Stimulated activated CD8-positive, alpha-beta memory T cell treated with anti-CD3 and anti-CD28 coated beads, Interleukin-4, amount 100 ng/mL, for 4 hours (primary cell): ENCODE measurements around the gene LRGUK.
"Not testable (repeated sequence)": the region's sequence is repeated elsewhere in the genome, so short reads cannot be mapped to it uniquely, and the experiment has no call there.

Source experiments
- DNase-seq, 2 donors: peaks; one replicate each; pipeline ENCODE4 v3.0.0-alpha.2; 2020; ENCODE audit warnings: low read depth in 2 of 2, low spot score in 1 of 2

LRGUK gene

DNA sequence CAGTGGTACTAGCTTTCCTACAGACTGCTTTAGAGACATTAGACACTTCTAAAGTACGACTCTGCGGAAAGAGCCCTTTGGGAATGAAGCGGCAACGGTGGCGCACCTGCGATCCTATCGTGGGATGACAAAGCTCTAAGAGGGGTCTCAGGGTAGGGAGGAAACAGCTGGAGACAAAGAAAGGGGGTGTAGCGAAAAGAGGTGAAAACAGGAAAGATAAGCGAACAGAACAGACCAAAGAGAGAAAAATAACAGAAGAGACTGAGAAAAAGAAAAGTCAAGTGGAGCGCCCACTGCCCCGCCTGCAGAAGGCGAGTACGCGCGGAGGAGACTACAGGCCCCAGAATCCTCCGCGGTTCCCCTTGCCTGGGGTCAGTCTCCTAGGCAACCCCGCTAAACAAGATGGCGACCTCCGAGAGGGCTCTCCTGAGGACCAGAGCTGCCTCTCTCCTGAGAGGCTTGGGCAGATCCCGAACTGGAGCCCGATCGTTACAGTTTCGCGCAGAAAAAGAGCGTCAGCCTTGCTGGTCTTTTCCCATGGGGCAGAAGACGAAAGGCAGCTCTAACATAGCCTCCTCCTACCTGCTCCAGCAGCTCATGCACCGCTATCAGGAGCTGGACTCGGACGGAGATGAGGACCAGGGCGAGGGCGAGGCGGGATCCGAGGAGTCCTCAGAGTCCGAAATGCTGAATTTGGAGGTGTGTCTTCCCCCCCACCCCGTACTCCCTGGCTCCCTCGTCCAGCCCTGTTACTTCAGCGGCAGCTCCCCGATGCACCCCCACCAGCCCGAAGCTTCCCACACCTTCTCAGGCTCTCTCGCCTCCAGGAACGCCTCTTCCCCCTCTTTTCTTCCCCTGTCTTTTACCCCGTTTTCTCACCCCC lies at the start of gene LRGUK:
TSS of gene LRGUK (plus strand) at position 375 of the 883 bp plus-strand sequence. CDS start at position 403, 28 bp downstream.
- DNase-seq = peak; percentile 51 to 53

DNA sequence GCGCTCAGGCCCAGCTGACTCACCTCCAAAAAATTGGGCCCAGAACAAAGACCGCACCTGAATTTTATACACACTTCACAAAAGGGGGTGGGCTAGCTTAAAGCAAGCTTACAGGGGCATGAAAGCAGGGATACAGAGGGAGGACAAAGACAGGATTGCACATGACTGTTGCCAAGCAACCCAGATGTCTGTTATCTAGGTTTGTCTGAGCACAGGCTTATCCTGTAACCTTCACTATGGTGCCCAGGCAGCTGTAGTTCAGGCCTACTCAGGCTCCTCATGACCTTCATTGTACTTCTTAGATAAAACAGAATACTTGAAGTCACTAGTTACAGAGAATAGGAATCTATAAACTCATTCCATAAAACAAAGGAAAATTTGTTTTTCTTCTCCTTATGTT lies 49.6 kb upstream of the LRGUK start:
- DNase-seq = not testable (repeated sequence)

- no peak for DNase-seq
Observed at GRCh38 chr7:134078991-134079390, 48.1 kb upstream of the LRGUK start.

- DNase-seq = no peak
Observed at GRCh38 chr7:134081695-134082094, 45.4 kb upstream of the LRGUK start.

DNA sequence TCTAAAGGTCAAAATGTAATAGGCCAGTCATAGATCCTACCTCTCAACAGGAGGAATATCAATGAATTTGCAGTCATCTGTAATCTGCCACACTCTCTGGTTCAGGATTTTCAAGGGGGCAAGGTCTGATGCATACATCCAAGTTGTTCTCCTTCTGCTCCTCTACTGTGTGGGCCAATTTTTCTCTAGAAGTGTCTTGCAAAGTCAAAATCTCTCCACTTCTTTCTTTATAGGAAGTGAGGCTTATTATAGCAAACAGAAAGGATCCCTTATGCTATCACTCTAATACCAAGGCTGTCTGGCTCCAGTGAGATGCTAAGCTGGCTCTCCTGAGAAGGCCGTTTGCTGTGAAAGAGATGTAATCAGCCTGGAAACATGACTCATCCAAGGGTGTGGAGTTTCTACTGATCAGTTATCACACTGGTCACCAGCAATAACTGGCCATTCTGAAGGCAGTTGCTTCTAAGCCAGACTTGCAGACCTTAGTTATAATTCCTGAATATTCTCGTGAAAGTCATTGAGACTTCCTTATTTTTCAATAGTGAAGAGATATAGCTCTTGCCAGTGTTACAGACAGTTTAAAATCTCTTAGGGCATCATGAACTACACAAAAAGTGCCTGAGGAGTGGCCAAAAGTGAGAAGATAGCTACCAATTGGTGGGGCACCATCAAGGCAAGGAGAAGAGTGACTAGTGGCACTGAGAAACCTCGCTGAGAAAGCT lies 43.2 kb upstream of the LRGUK start:
- no peak for DNase-seq

- no peak for DNase-seq
Observed at GRCh38 chr7:134084488-134085144, 42.5 kb upstream of the LRGUK start.

GRCh38 chr7:134085311-134085710 lies 41.8 kb upstream of the LRGUK start:
- no peak for DNase-seq

GRCh38 chr7:134086998-134087735 lies 40.0 kb upstream of the LRGUK start:
- DNase-seq = no peak

GRCh38 chr7:134088199-134088598 lies 38.9 kb upstream of the LRGUK start:
- no peak for DNase-seq

- DNase-seq = no peak
Observed at GRCh38 chr7:134089446-134089845, 37.7 kb upstream of the LRGUK start.

DNA sequence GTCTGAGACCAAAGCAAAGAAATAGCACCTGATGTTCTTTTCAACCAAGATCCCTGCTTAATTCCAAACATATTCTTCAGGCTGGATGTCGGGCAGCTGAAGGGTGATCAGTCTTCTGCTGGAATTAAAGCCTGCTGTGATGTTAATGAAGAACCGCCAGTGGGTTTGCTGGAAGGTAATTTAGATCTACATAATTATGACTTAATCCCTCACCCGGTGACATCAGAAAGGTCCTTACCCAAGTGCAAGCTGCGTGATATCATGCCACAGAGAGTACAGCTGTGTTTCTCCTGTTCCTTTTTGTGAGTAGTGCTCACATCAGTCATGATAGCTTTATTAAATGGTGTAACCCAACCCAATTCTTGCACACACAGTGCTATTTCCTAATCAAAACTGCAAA lies 29.1 kb upstream of the LRGUK start:
- no peak for DNase-seq

- DNase-seq = no peak
Observed at GRCh38 chr7:134101716-134102115, 25.4 kb upstream of the LRGUK start.

- DNase-seq = no peak
Observed at GRCh38 chr7:134104166-134104565, 23.0 kb upstream of the LRGUK start.

DNA sequence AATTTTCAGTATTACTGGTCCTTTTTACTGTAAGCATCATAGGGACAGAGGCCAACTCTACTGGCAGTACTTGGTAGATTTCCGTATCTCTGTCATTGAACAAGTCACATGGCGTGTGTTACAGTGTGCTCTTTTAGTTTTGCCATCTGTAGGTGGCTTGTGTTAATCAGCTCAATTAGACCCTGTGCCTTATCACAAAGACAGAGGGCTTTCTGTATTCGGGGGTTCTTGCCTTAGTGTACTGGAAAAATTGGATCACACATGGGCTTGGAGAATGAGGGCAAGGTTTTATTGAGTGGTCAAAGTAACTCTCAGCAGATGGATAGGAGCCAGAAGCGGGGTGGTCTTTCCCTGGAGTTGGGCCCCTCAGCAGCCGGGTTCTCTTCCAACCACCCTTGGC lies 21.3 kb upstream of the LRGUK start:
- no peak for DNase-seq

DNA sequence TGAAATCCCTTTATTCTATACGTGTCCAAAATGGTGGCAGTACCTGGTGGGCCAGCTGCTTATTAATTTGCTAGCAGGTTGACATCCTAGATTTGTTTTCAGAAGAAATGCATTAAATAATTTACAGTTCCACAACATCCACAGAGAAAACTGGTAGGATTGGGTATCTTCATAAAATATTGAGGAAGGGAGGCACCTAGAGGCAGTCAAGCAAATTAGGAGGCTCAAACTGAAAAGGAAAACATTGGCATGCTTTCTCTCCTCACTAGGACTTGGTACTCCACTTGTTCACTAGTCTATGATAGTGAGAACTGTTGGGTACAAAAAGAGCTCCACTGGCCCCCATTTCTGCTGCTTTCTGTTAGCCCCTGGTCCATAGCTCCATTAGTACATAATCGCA lies 18.3 kb upstream of the LRGUK start:
- DNase-seq = no peak

- DNase-seq = no peak
Observed at GRCh38 chr7:134113655-134114054, 13.5 kb upstream of the LRGUK start.

- DNase-seq = no peak
Observed at GRCh38 chr7:134114992-134115391, 12.1 kb upstream of the LRGUK start.

DNA sequence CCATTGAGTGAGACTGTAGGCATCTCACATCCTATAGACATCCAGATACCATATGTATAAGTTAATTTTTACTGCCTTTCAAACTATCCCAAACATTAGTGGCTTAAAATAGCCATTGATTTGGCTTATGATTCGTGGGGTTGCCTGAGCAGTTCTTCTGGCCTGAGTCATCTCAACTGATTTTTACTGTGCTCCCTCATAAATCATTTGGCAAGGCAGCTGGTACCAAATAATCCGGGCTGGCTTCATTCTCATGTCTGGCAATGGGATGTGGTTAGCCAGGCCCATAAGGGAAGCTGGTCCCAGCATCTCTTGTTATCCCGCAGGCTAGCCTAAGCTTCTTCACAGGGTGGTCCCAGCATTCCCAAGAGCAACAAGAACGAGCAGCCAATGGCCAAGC lies 6.7 kb upstream of the LRGUK start:
- no peak for DNase-seq

DNA sequence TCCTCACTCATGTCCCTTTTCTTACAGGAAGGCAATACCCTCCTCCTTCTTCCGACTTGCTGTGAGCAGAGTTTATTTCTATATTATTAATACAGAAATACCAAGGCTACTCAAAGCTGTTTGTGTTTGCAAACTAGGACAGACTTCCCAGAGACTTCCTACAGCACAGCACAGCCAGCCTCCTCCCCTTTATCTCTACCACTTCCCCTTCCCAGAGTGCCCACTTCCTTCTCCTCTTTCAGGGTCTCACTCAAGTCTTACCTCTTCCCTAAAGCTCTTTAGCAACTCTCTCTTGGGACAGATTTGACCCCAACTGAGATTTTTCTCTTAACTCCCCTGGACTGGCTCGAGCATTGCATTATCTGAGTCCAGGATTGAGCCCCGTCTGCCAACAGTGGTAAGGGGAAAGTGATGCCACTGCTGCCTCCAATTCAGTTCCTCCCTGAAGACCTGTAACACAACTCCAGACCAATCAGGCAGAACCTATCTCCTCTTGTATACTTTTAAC lies 5.5 kb upstream of the LRGUK start:
- DNase-seq = no peak

- no peak for DNase-seq
Observed at GRCh38 chr7:134122980-134123379, 4.2 kb upstream of the LRGUK start.

GRCh38 chr7:134126146-134126545 lies 994 bp upstream of the LRGUK start:
- no peak for DNase-seq
